Measurements from ENCODE around the gene PTPRF. TPM values are rescaled to one million over a fixed set of nuclear protein-coding genes. Genes with fewer than 3 reads are reported as not detected.

PTPRF gene
- total and polyA plus RNA-seq, 3 donors from 2014 or later = 43.1 to 51.0 (median 45.4) TPM

- no peak overlapping the region for H3K4me3 ChIP-seq
- 90 to 92% methylated on average over 9 to 19 of the region's 19 CpGs for WGBS, 2 donors
- H3K36me3 ChIP-seq (ENCODE audit: low read depth, missing control alignments) = no peaks in the 10 kb centered on the region
- no peak for TF ChIP-seq POLR2A (IDR thresholded peaks at IDR 0.05)
- no peak for TF ChIP-seq CTCF (IDR thresholded peaks at IDR 0.05)
- intact Hi-C loops (cut with DNase I; ENCODE audit: low total_unique reads) = no loop called here
- H3K4me1 ChIP-seq = no peaks in the 10 kb centered on the region
- no peaks in the 10 kb centered on the region for H3K9me3 ChIP-seq
- no peak for DNase-seq
- H3K27ac ChIP-seq = no peak overlapping the region
- no peaks in the 10 kb centered on the region for H3K27me3 ChIP-seq
Measured at GRCh38 chr1:43600033-43601020, 69.6 kb downstream of the PTPRF start.

- TF ChIP-seq CTCF (IDR thresholded peaks at IDR 0.05) (no peak), POLR2A (IDR thresholded peaks at IDR 0.05) (no peak)
- WGBS, 2 donors = 83% methylated on average over 9 to 10 of the region's 10 CpGs
- intact Hi-C loops (cut with DNase I; ENCODE audit: low total_unique reads) = no loop called here
- no peak overlapping the region for H3K4me3 ChIP-seq
- no peak overlapping the region for H3K27ac ChIP-seq
- H3K27me3 ChIP-seq = no peaks in the 10 kb centered on the region
- no peak for DNase-seq
- no peaks in the 10 kb centered on the region for H3K36me3 ChIP-seq (ENCODE audit: low read depth, missing control alignments)
- no peaks in the 10 kb centered on the region for H3K4me1 ChIP-seq
- no peaks in the 10 kb centered on the region for H3K9me3 ChIP-seq
Measured at GRCh38 chr1:43602990-43603389, 72.3 kb downstream of the PTPRF start.

GRCh38 chr1:43604192-43604591 lies 73.5 kb downstream of the PTPRF start:
- no peak overlapping the region for H3K4me3 ChIP-seq
- intact Hi-C loops (cut with DNase I; ENCODE audit: low total_unique reads) = no loop called here
- H3K36me3 ChIP-seq (ENCODE audit: low read depth, missing control alignments) = no peaks in the 10 kb centered on the region
- H3K27ac ChIP-seq = no peak overlapping the region
- TF ChIP-seq CTCF (IDR thresholded peaks at IDR 0.05) (no peak), POLR2A (IDR thresholded peaks at IDR 0.05) (no peak)
- no peaks in the 10 kb centered on the region for H3K4me1 ChIP-seq
- no peaks in the 10 kb centered on the region for H3K9me3 ChIP-seq
- 90 to 95% methylated on average over 5 of the region's 5 CpGs for WGBS, 2 donors
- DNase-seq = no peak
- no peaks in the 10 kb centered on the region for H3K27me3 ChIP-seq

- no peak overlapping the region for H3K27ac ChIP-seq
- H3K36me3 ChIP-seq (ENCODE audit: low read depth, missing control alignments) = no peaks in the 10 kb centered on the region
- no peak for DNase-seq
- WGBS, 2 donors = 95% methylated on average over 18 of the region's 18 CpGs; no CpG with 5 or more reads in 1 of the 2 donors
- TF ChIP-seq CTCF (IDR thresholded peaks at IDR 0.05) (no peak), POLR2A (IDR thresholded peaks at IDR 0.05) (no peak)
- H3K27me3 ChIP-seq = no peaks in the 10 kb centered on the region
- no peaks in the 10 kb centered on the region for H3K9me3 ChIP-seq
- no peak overlapping the region for H3K4me3 ChIP-seq
- no peaks in the 10 kb centered on the region for H3K4me1 ChIP-seq
- intact Hi-C loops (cut with DNase I; ENCODE audit: low total_unique reads) = no loop called here
Measured at GRCh38 chr1:43605157-43605556, 74.5 kb downstream of the PTPRF start.
